Mesenchymal stem cell (in vitro differentiated cells and primary cell): ENCODE data around the gene PPP2R5E.

ENCODE experiments used
- DNase-seq: peaks from one replicate; pipeline ENCODE4 v3.0.0-alpha.2; 2013
- H2AFZ ChIP-seq: one replicate; pipeline ENCODE4 v1.6.1; 2013; ENCODE audit warnings: low read depth, mild to moderate bottlenecking, control low read depth, inconsistent platforms, low read length, moderate library complexity
- H2AK5ac ChIP-seq: 2 replicates; pipeline ENCODE4 v1.6.1; 2013; ENCODE audit warnings: low read length, moderate library complexity, mild to moderate bottlenecking, inconsistent platforms; ENCODE audit not compliant: severe bottlenecking
- H2BK120ac ChIP-seq: one replicate; pipeline ENCODE4 v1.6.1; 2013; ENCODE audit warnings: low read depth, mild to moderate bottlenecking, inconsistent platforms, low read length, moderate library complexity
- H2BK12ac ChIP-seq, 2 experiments: one replicate each; pipeline ENCODE4 v1.6.1; 2013; ENCODE audit warnings: inconsistent platforms in 2 of 2, low read length in 2 of 2, mild to moderate bottlenecking in 2 of 2, moderate library complexity in 2 of 2, control low read depth in 1 of 2
- H2BK15ac ChIP-seq: one replicate; pipeline ENCODE4 v1.6.1; 2013; ENCODE audit warnings: mild to moderate bottlenecking, low read depth, inconsistent platforms; ENCODE audit not compliant: poor library complexity, severe bottlenecking
- H2BK5ac ChIP-seq: 2 replicates; pipeline ENCODE4 v1.6.1; 2013; ENCODE audit warnings: low read depth, mild to moderate bottlenecking, low read length, control low read depth, inconsistent platforms; ENCODE audit not compliant: poor library complexity, severe bottlenecking
- H3K14ac ChIP-seq, 2 experiments: one replicate each; pipeline ENCODE4 v1.6.1; 2013; ENCODE audit warnings: inconsistent platforms in 2 of 2, low read length in 2 of 2, control low read depth in 1 of 2, mild to moderate bottlenecking in 1 of 2, moderate library complexity in 1 of 2
- H3K18ac ChIP-seq, 2 experiments: one replicate each; pipeline ENCODE4 v1.6.1; 2013; ENCODE audit warnings: inconsistent platforms in 2 of 2, low read length in 2 of 2, control low read depth in 1 of 2, low read depth in 1 of 2, mild to moderate bottlenecking in 1 of 2
- H3K23ac ChIP-seq, 2 experiments: one replicate each; pipeline ENCODE4 v1.6.1; 2013; ENCODE audit warnings: inconsistent platforms in 2 of 2, low read length in 2 of 2, mild to moderate bottlenecking in 2 of 2, moderate library complexity in 2 of 2, control low read depth in 1 of 2
- H3K27ac ChIP-seq: 2 replicates; pipeline ENCODE4 v1.5.1; 2013; ENCODE audit warnings: mild to moderate bottlenecking, moderate library complexity, low read length, control low read depth, inconsistent platforms; ENCODE audit not compliant: poor library complexity, severe bottlenecking
- H3K27me3 ChIP-seq, 2 experiments: 2 replicates each; pipeline versions ENCODE4 v1.6.1 to v1.7.0; 2013; ENCODE audit warnings: low read length in 2 of 2, mild to moderate bottlenecking in 2 of 2, moderate library complexity in 2 of 2, control low read depth in 1 of 2, inconsistent platforms in 1 of 2; ENCODE audit not compliant: control insufficient read depth in 1 of 2, insufficient read depth in 1 of 2
- H3K36me3 ChIP-seq, 2 experiments: 2 replicates each; pipeline versions ENCODE4 v1.6.1 to v1.7.0; 2013; ENCODE audit warnings: low read length in 2 of 2, control low read depth in 1 of 2, inconsistent platforms in 1 of 2, low read depth in 1 of 2, mild to moderate bottlenecking in 1 of 2; ENCODE audit not compliant: insufficient read depth in 2 of 2, control insufficient read depth in 1 of 2
- H3K4ac ChIP-seq, 2 experiments: one replicate each; pipeline ENCODE4 v1.6.1; 2013; ENCODE audit warnings: inconsistent platforms in 2 of 2, low read length in 2 of 2, mild to moderate bottlenecking in 2 of 2, moderate library complexity in 2 of 2, control low read depth in 1 of 2, low read depth in 1 of 2
- H3K4me1 ChIP-seq: 2 replicates; pipeline ENCODE4 v1.6.1; 2013; ENCODE audit warnings: low read depth, low read length, control low read depth; ENCODE audit not compliant: control insufficient read depth, insufficient read depth
- H3K4me2 ChIP-seq: 2 replicates; pipeline ENCODE4 v1.6.1; 2013; ENCODE audit warnings: low read length, mild to moderate bottlenecking, inconsistent platforms; ENCODE audit not compliant: poor library complexity, severe bottlenecking
- H3K4me3 ChIP-seq, 2 experiments: 2 replicates each; pipeline versions ENCODE4 v1.5.1 to v1.7.0; 2013; ENCODE audit warnings: low read length in 2 of 2, mild to moderate bottlenecking in 2 of 2, control low read depth in 1 of 2, low read depth in 1 of 2; ENCODE audit not compliant: insufficient read depth in 1 of 2
- H3K79me1 ChIP-seq: replicated peaks from 2 replicates; pipeline ENCODE4 v1.6.1; 2013; ENCODE audit warnings: mild to moderate bottlenecking, control low read depth, low read length, inconsistent platforms; ENCODE audit not compliant: poor library complexity, severe bottlenecking
- H3K9ac ChIP-seq: 2 replicates; pipeline ENCODE4 v1.7.0; 2013; ENCODE audit warnings: mild to moderate bottlenecking, low read length, moderate library complexity
- H3K9me3 ChIP-seq: 2 replicates; pipeline ENCODE4 v1.7.0; 2013; ENCODE audit warnings: mild to moderate bottlenecking, low read length; ENCODE audit not compliant: control insufficient read depth
- H4K8ac ChIP-seq: one replicate; pipeline ENCODE4 v1.6.1; 2013; ENCODE audit warnings: inconsistent platforms, mild to moderate bottlenecking, low read length, moderate library complexity
- H4K91ac ChIP-seq: one replicate; pipeline ENCODE4 v1.6.1; 2013; ENCODE audit warnings: mild to moderate bottlenecking, low read length, inconsistent platforms
- WGBS: methylation state at CpG from one replicate; pipeline ENCODE4 v1.1.7; 2013; ENCODE audit warnings: mixed read lengths; 5-methylcytosine and 5-hydroxymethylcytosine counted together

PPP2R5E gene

DNA sequence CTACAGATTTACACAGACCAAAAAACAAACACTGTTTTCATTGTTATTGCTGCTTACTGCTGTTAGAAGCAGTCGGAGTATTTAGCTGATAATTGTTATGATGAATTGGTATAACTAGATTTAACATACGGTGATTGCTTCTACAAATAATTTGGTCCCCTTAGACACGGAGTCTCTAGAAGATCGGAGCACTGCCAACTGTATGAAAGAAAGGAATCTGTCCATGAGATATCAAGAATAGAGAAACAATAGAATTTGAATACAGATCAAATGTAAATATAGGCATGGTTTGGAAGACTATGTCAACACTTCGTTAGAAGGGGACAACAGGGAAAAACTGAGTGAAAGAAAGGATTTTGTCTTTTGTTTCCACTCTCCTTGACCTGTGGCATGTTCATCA, 110.9 kb downstream of the PPP2R5E start:
- no peak overlapping the region for H2AK5ac ChIP-seq
- H3K14ac ChIP-seq, result no peak overlapping the region
- no peaks in the 10 kb centered on the region for H3K9me3 ChIP-seq
- no peak overlapping the region for H4K91ac ChIP-seq
- H3K4me3 ChIP-seq, result no peak overlapping the region
- no peak overlapping the region for H2BK12ac ChIP-seq
- H3K36me3 ChIP-seq, result no peaks in the 10 kb centered on the region
- no peak overlapping the region for H4K8ac ChIP-seq
- H3K4ac ChIP-seq, result no peak overlapping the region
- 78% methylated on average over 3 of the region's 5 CpGs for WGBS
- H2BK5ac ChIP-seq, result no peak overlapping the region
- H2BK120ac ChIP-seq, result no peak overlapping the region
- H3K23ac ChIP-seq, result no peak overlapping the region
- no peak overlapping the region for H3K18ac ChIP-seq
- no peak overlapping the region for H2AFZ ChIP-seq
- no peak overlapping the region for H3K4me2 ChIP-seq
- H3K79me1 ChIP-seq, result peaks cover 21% of the 10 kb centered on the region
- DNase-seq, result no peak
- H3K4me1 ChIP-seq, result peaks cover 1% of the 10 kb centered on the region
- no peak overlapping the region for H3K9ac ChIP-seq
- no peak overlapping the region for H2BK15ac ChIP-seq
- no peaks in the 10 kb centered on the region for H3K27me3 ChIP-seq
- no peak overlapping the region for H3K27ac ChIP-seq

GRCh38 chr14:63431466-63431865, 111.7 kb downstream of the PPP2R5E start:
- Histone ChIP-seq H2BK12ac (no peak overlapping the region), H3K18ac (no peak overlapping the region), H3K9me3 (no peaks in the 10 kb centered on the region), H4K91ac (no peak overlapping the region), H3K4me1 (peaks cover 1% of the 10 kb centered on the region), H3K79me1 (peaks cover 19% of the 10 kb centered on the region), H3K27me3 (no peaks in the 10 kb centered on the region), H2BK15ac (no peak overlapping the region), H3K4me2 (no peak overlapping the region), H3K9ac (no peak overlapping the region), H2BK120ac (no peak overlapping the region), H2BK5ac (no peak overlapping the region), H4K8ac (no peak overlapping the region), H3K14ac (no peak overlapping the region), H3K36me3 (no peaks in the 10 kb centered on the region), H3K4ac (no peak overlapping the region), H2AK5ac (no peak overlapping the region), H3K23ac (no peak overlapping the region), H3K4me3 (no peak overlapping the region), H2AFZ (no peak overlapping the region), H3K27ac (no peak overlapping the region)
- peak; percentile 16 for DNase-seq
- 90% methylated on average over 1 of the region's 3 CpGs for WGBS

DNA sequence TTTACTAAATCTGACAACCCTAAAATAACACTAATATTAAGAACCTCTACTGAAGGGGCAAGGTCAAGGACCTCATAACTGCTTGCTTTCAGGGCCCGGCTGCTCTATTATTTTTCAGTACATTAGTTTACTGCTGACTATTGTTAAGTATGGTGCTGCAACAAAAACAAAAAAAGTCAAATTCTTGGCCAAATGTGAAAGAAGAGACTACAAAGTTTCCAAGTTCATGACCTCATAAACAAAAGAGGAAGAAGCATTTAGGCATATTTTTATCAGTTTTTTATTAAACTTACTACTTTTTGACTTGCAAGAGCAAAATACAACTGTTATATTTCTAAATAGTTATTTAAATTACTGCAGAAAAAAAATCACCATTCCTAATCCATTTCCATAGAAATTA, 114.7 kb downstream of the PPP2R5E start:
- no peak overlapping the region for H3K23ac ChIP-seq
- no peak overlapping the region for H4K8ac ChIP-seq
- H3K4ac ChIP-seq, result no peak overlapping the region
- no peak overlapping the region for H3K4me3 ChIP-seq
- no peak overlapping the region for H3K14ac ChIP-seq
- H2BK120ac ChIP-seq, result no peak overlapping the region
- no peak overlapping the region for H2BK12ac ChIP-seq
- no peak overlapping the region for H4K91ac ChIP-seq
- H3K27me3 ChIP-seq, result no peaks in the 10 kb centered on the region
- DNase-seq, result no peak
- H3K9ac ChIP-seq, result no peak overlapping the region
- no peaks in the 10 kb centered on the region for H3K9me3 ChIP-seq
- no peaks in the 10 kb centered on the region for H3K4me1 ChIP-seq
- H2BK15ac ChIP-seq, result no peak overlapping the region
- H2AFZ ChIP-seq, result no peak overlapping the region
- whole genome bisulfite sequencing, result no CpG with 5 or more reads among the region's 1 CpG
- no peak overlapping the region for H3K4me2 ChIP-seq
- no peak overlapping the region for H2BK5ac ChIP-seq
- no peaks in the 10 kb centered on the region for H3K36me3 ChIP-seq
- H2AK5ac ChIP-seq, result no peak overlapping the region
- H3K27ac ChIP-seq, result no peak overlapping the region
- H3K18ac ChIP-seq, result no peak overlapping the region
- H3K79me1 ChIP-seq, result peaks cover 19% of the 10 kb centered on the region

DNA sequence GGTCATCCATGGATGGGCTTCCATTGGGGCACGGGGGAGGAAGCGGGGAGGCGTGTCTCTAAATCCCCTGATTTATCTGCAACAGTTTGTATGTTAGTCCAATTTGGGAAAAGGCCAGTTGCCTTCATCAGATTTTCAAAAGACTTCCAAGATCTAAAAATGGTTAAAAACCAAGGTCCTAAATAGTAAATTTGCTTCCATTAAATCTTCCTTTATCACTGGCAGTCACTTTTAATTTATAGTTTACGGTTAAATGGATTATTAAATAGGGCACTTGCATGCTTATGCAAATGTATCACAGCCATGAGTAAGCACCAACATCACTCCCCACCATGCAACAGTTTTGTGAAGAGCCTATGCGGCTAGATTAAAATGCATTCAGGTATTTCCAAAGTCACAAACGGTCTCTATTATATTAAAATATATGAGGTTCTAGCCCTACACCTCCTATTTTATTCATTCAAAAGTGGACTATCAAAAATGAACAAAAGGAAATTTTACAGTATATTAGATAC, 116.3 kb downstream of the PPP2R5E start:
- DNase-seq, result no peak
- Histone ChIP-seq H3K27me3 (no peaks in the 10 kb centered on the region), H3K4me2 (no peak overlapping the region), H2AFZ (no peak overlapping the region), H3K27ac (no peak overlapping the region), H3K18ac (no peak overlapping the region), H3K36me3 (peaks cover 0 to 3% of the 10 kb centered on the region in 2 experiments), H4K8ac (no peak overlapping the region), H2BK15ac (no peak overlapping the region), H2BK12ac (no peak overlapping the region), H3K4ac (no peak overlapping the region), H3K9ac (no peak overlapping the region), H3K23ac (no peak overlapping the region), H2BK5ac (no peak overlapping the region), H3K9me3 (no peaks in the 10 kb centered on the region), H4K91ac (no peak overlapping the region), H3K79me1 (peaks cover 21% of the 10 kb centered on the region), H3K4me1 (no peaks in the 10 kb centered on the region), H3K4me3 (no peak overlapping the region), H2BK120ac (no peak overlapping the region), H2AK5ac (no peak overlapping the region), H3K14ac (no peak overlapping the region)
- WGBS, result 100% methylated on average over 3 of the region's 6 CpGs
